ENCODE data around the gene TFF1. TPM values are rescaled to one million over a fixed set of nuclear protein-coding genes. Genes with fewer than 3 reads are reported as not detected.
A peak's percentile ranks its signal among the peaks of the same experiment; 100 is the strongest.

TFF1 gene
- total and polyA plus RNA-seq, 2 of the 4 experiments (the other 2 are of a cell fraction), result not detected

DNA sequence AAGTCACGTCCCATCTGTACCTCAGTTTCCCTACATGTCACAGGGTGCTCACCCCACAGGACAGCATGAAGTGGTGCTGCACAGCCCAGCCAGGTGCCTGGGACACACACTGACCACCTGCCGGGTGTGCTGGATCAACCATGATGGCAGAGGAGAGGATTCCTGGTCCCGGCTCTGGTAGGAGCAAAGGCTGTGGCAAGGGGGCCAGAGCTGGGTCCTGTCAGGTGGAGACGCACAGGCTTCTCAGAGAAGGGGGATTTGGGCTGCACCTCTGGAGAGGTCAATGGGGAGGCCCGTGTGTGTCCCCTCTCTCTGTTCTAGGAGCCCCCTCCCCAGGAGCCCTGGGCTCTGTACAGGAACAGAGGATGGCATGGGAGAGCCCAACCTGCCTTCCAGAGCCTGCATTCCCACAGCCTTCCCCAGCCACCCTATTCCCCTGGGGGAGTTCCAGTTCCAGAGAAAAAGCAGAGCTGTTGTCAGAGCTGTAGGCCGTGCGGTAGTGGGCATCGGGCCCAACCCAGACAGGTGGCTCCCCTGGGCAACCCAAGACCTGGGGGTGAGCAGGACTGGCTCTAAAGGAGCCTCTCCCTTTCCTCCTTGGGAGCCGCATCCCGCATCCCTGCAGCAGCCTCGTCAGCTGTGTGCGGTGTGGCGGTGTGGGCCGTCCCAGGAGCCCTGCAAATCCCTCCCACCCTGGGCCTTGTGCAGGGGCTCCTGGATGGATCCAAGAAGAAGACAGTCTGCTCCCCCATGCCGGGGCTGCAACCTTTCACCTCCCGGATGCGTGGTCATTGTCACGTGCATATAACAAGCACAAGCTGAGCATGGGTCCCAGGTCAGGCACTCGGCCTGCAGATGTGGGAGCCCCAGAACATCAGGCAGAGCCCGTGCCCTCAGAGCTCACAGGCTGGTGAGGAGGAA lies 48.2 kb downstream of the TFF1 start:
- in situ Hi-C loops (cut with MboI; ENCODE audit: low sequenced_read_pairs), result no loop called here
- Histone ChIP-seq H3K79me1 (ENCODE audit: low read depth in 1 of 2, low read length in 2 of 2) (no peaks in the 10 kb centered on the region), H3K56ac (ENCODE audit: extremely low read depth, insufficient read depth, low read length) (no peak overlapping the region), H3K4me3 (ENCODE audit: insufficient read depth, low read depth, low read length) (no peak overlapping the region), H2BK20ac (ENCODE audit: low read depth, low read length) (no peak overlapping the region), H4K20me1 (ENCODE audit: insufficient read depth, low read length) (no peaks in the 10 kb centered on the region; the same call in 1 of the 2 replicates), H3K9ac (ENCODE audit: low read depth, low read length) (no peak overlapping the region), H2AK5ac (ENCODE audit: low read depth, low read length) (no peak overlapping the region), H3K9me1 (ENCODE audit: insufficient read depth, low read length) (no peaks in the 10 kb centered on the region), H3K36me3 (ENCODE audit: control insufficient read depth, insufficient read depth, low read length) (no peaks in the 10 kb centered on the region), H4K91ac (ENCODE audit: insufficient read depth, low read depth, low read length) (no peak overlapping the region), H3K4me2 (ENCODE audit: low read depth, low read length) (no peak overlapping the region), H3K27me3 (ENCODE audit: control insufficient read depth, insufficient read depth, low read length) (peaks cover 44% of the 10 kb centered on the region), H2AFZ (replicated peaks; ENCODE audit: low read length, poor library complexity) (peak overlapping the region; percentile 51), H3K18ac (ENCODE audit: low read depth, low read length) (no peak overlapping the region), H3K14ac (replicated peaks; ENCODE audit: low read depth, low read length) (no peak overlapping the region), H4K5ac (ENCODE audit: low read depth, low read length) (no peak overlapping the region), H4K8ac (ENCODE audit: low read depth in 2 of 2, low read length in 2 of 2) (no peak overlapping the region), H3K27ac (ENCODE audit: insufficient read depth, low read length) (no peak overlapping the region), H2AK9ac (replicated peaks; ENCODE audit: low read depth, low read length, poor library complexity) (peak overlapping the region; percentile 72), H3K9me3 (ENCODE audit: control insufficient read depth, insufficient read depth, low read length) (no peaks in the 10 kb centered on the region), H3K4me1 (ENCODE audit: control insufficient read depth, insufficient read depth, low read length) (no peaks in the 10 kb centered on the region), H2BK15ac (ENCODE audit: low read depth, low read length) (no peak overlapping the region), H2BK120ac (ENCODE audit: low read depth, low read length) (no peak overlapping the region), H3K23ac (ENCODE audit: low read depth, low read length) (no peak overlapping the region), H3K4ac (ENCODE audit: low read depth, low read length) (no peak overlapping the region), H2BK5ac (ENCODE audit: low read depth, low read length, poor library complexity, severe bottlenecking) (no peak overlapping the region)
- TF ChIP-seq CHD1 (IDR thresholded peaks at IDR 0.05; ENCODE audit: low read depth, low read length) (no peak), CEBPB (IDR thresholded peaks at IDR 0.05; ENCODE audit: low read depth, low read length) (no peak), BHLHE40 (IDR thresholded peaks at IDR 0.05; ENCODE audit: low read depth, low read length) (no peak)
- intact Hi-C loops (cut with micrococcal nuclease), result no loop called here
- dilution Hi-C loops (cut with HindIII; ENCODE audit: low sequenced_read_pairs, unreplicated experiment), result no loop called here
- ChIA-PET CTCF (no interaction called here), POLR2A (ENCODE audit: unreplicated experiment) (no interaction called here)
- WGBS, 2 experiments (ENCODE audit: extremely low coverage in 2 of 2, insufficient read length in 1 of 2), result 71% methylated on average over 3 of the region's 20 CpGs; no CpG with 5 or more reads in 1 of the 2 experiments
- ATAC-seq (ENCODE audit: low read depth), result no peak
- BruUV-seq (replicated peaks), result no TSS peak
- no peak for DNase-seq
